Natural killer cell (primary cell): ENCODE results near the gene ALG14. TPM values are rescaled to one million over a fixed set of nuclear protein-coding genes. Genes with fewer than 3 reads are reported as not detected.

Experiments used
- ATAC-seq, 3 donors: fragments of 150-1000 bp in 2 of 3; fragments of 200-7000 bp in 1 of 3; cut with Tn5 transposase; 1 replicate in 1 of 3; 2 replicates in 2 of 3; pipeline ENCODE4 v1.10.0; 2021; ENCODE audit warnings: mild to moderate bottlenecking in 2 of 3, moderate library complexity in 2 of 3
- DNase-seq, 2 donors: peaks; one replicate each; pipeline versions ENCODE4 v3.0.0 to v3.0.0-alpha.2; 2013 to 2021; ENCODE audit warnings: mixed read lengths in 1 of 2
- H3K27ac ChIP-seq: one replicate; pipeline ENCODE4 v1.5.1; 2013; ENCODE audit warnings: mild to moderate bottlenecking, low read length
- H3K27me3 ChIP-seq: one replicate; pipeline ENCODE4 v1.6.1; 2013; ENCODE audit warnings: low read length; ENCODE audit not compliant: control insufficient read depth, insufficient read depth
- H3K36me3 ChIP-seq: one replicate; pipeline ENCODE4 v1.6.1; 2013; ENCODE audit warnings: low read length; ENCODE audit not compliant: control insufficient read depth, insufficient read depth
- H3K4me1 ChIP-seq: one replicate; pipeline ENCODE4 v1.6.1; 2013; ENCODE audit warnings: low read length; ENCODE audit not compliant: control insufficient read depth, insufficient read depth
- H3K4me3 ChIP-seq: one replicate; pipeline ENCODE4 v1.5.1; 2013; ENCODE audit warnings: low read length
- H3K9me3 ChIP-seq: one replicate; pipeline ENCODE4 v1.6.1; 2013; ENCODE audit warnings: low read length; ENCODE audit not compliant: control insufficient read depth, insufficient read depth
- H3K27ac Mint-ChIP-seq, 2 donors: one replicate each; pipeline ENCODE4 v1.8.0; 2022; ENCODE audit warnings: mild to moderate bottlenecking in 2 of 2, mixed read lengths in 2 of 2, moderate library complexity in 1 of 2
- H3K27me3 Mint-ChIP-seq, 2 donors: one replicate each; pipeline ENCODE4 v1.8.0; 2022; ENCODE audit warnings: low read depth in 2 of 2, mixed read lengths in 2 of 2
- H3K36me3 Mint-ChIP-seq: one replicate; pipeline ENCODE4 v1.8.0; 2022; ENCODE audit warnings: mixed read lengths
- H3K4me1 Mint-ChIP-seq, 2 donors: one replicate each; pipeline ENCODE4 v1.8.0; 2022; ENCODE audit warnings: mixed read lengths in 2 of 2
- H3K4me3 Mint-ChIP-seq: one replicate; pipeline ENCODE4 v1.8.0; 2022; ENCODE audit warnings: mild to moderate bottlenecking, moderate library complexity, mixed read lengths
- H3K9me3 Mint-ChIP-seq, 2 donors: one replicate each; pipeline ENCODE4 v1.8.0; 2022; ENCODE audit warnings: mixed read lengths in 2 of 2
- CTCF ChIP-seq: fragments of 200-600 bp; IDR thresholded peaks from one replicate; pipeline ENCODE4 v1.8.0; 2022; ENCODE audit warnings: antibody characterized with exemption
- WGBS: methylation state at CpG from one replicate; pipeline ENCODE4 v1.1.7; 2013; ENCODE audit warnings: missing lambda C conversion rate; ENCODE audit not compliant: insufficient coverage; 5-methylcytosine and 5-hydroxymethylcytosine counted together
- intact Hi-C: fragments of 100-400 bp; cut with micrococcal nuclease; formaldehyde crosslinking; loops from one replicate; pipeline ENCODE4 v1.14.2; 2022
- total RNA-seq, 4 donors: library from RNA; stranded (reverse); fragments of 120-200 nt in 1 of 4; gene quantifications; one replicate each; pipeline versions ENCODE4 v1.2.3 to v1.2.4, GENCODE V29; 2013 to 2022

ALG14 gene
- total RNA-seq, 3 donors from 2014 or later (not counting 1 experiment from before 2014, with no cell fraction given), result 0.48 to 2.3 (median 1.1) TPM

GRCh38 chr1:94961988-94962387 lies 110.8 kb downstream of the ALG14 start:
- no peak overlapping the region for H3K4me3 ChIP-seq

GRCh38 chr1:94961582-94961981 lies 111.2 kb downstream of the ALG14 start:
- H3K4me3 Mint-ChIP-seq, result peak overlapping the region; percentile 95
- no peak for DNase-seq
- Histone ChIP-seq H3K4me3 (no peak overlapping the region), H3K9me3 (no peaks in the 10 kb centered on the region), H3K27me3 (no peaks in the 10 kb centered on the region), H3K36me3 (no peaks in the 10 kb centered on the region), H3K4me1 (peaks cover 11% of the 10 kb centered on the region), H3K27ac (no peak overlapping the region)
- H3K9me3 Mint-ChIP-seq, result no peaks in the 10 kb centered on the region
- no peaks in the 10 kb centered on the region for H3K27me3 Mint-ChIP-seq
- peaks cover 9% of the 10 kb centered on the region in 2 donors for H3K4me1 Mint-ChIP-seq
- peak overlapping the region in 1 of 2 donors; percentile 83 for H3K27ac Mint-ChIP-seq
- intact Hi-C loops, result loop anchor here (10.0 kb wide), 1 partner anchor 113 kb away; the partner anchor contains the start of gene ALG14
- 96% methylated on average over 4 of the region's 7 CpGs for WGBS
- no peak for TF ChIP-seq CTCF
- ATAC-seq, result no peak
- no peaks in the 10 kb centered on the region for H3K36me3 Mint-ChIP-seq

More at GRCh38 chr1:94961988-94962387, 110.8 kb downstream of the ALG14 start:
- Mint-ChIP-seq H3K27ac (peak overlapping the region; percentile 83 to 94), H3K9me3 (no peaks in the 10 kb centered on the region), H3K4me3 (peak overlapping the region; percentile 95), H3K4me1 (peaks cover 9% of the 10 kb centered on the region in 2 donors), H3K27me3 (no peaks in the 10 kb centered on the region), H3K36me3 (no peaks in the 10 kb centered on the region)
- Histone ChIP-seq H3K27ac (no peak overlapping the region), H3K36me3 (no peaks in the 10 kb centered on the region), H3K4me1 (peaks cover 11% of the 10 kb centered on the region), H3K27me3 (no peaks in the 10 kb centered on the region), H3K9me3 (no peaks in the 10 kb centered on the region)
- intact Hi-C loops, result loop anchor here (10.0 kb wide), 1 partner anchor 113 kb away; the partner anchor contains the start of gene ALG14
- no peak for TF ChIP-seq CTCF
- DNase-seq (no peak), ATAC-seq (no peak)
- WGBS, result 100% methylated on average over 1 of the region's 3 CpGs

GRCh38 chr1:94958081-94958480 lies 114.7 kb downstream of the ALG14 start:
- intact Hi-C loops, result no loop called here
- H3K27me3 Mint-ChIP-seq, result no peaks in the 10 kb centered on the region
- H3K36me3 Mint-ChIP-seq, result no peaks in the 10 kb centered on the region
- Histone ChIP-seq H3K27me3 (no peaks in the 10 kb centered on the region), H3K4me1 (peaks cover 3% of the 10 kb centered on the region), H3K27ac (no peak overlapping the region), H3K4me3 (no peak overlapping the region), H3K36me3 (no peaks in the 10 kb centered on the region), H3K9me3 (no peaks in the 10 kb centered on the region)
- ATAC-seq (no peak), DNase-seq (no peak)
- TF ChIP-seq CTCF, result no peak
- H3K27ac Mint-ChIP-seq, result no peak overlapping the region
- H3K4me3 Mint-ChIP-seq, result no peak overlapping the region
- 96% methylated on average over 1 of the region's 1 CpG for WGBS
- H3K9me3 Mint-ChIP-seq, result no peaks in the 10 kb centered on the region
- peaks cover 7 to 8% of the 10 kb centered on the region in 2 donors for H3K4me1 Mint-ChIP-seq
